HEK293T (cell line): ENCODE data around the gene DVL3.

Source experiments
- BHLHE40 ChIP-seq: fragments of 450-650 bp; IDR thresholded peaks from 2 replicates; pipeline ENCODE4 v1.6.1; 2016; ENCODE audit warnings: mild to moderate bottlenecking, moderate library complexity, borderline replicate concordance
- LEF1 ChIP-seq: fragments of 450-650 bp; IDR thresholded peaks from 2 replicates; pipeline ENCODE4 v1.6.1; 2017; ENCODE audit warnings: mild to moderate bottlenecking, borderline replicate concordance
- SP1 ChIP-seq: fragments of 450-650 bp; IDR thresholded peaks from 2 replicates; pipeline ENCODE4 v1.6.1; 2017

- TF ChIP-seq SP1 (no peak), BHLHE40 (no peak), LEF1 (no peak)
Observed at GRCh38 chr3:184186902-184187207, 31.7 kb downstream of the DVL3 start.
